ENCODE measurements around the gene DZANK1. TPM values are rescaled to one million over a fixed set of nuclear protein-coding genes. Genes with fewer than 3 reads are reported as not detected.

DZANK1 gene
- total RNA-seq (1 to 10 TPM; 1.2 to 3.5 (median 2.9) TPM), polyA plus RNA-seq (under 1 TPM; 0.34 to 0.79 TPM), total RNA-seq (8.5 reads per million, percentile 33 among the genes with 10 or more reads in this experiment)

DNA sequence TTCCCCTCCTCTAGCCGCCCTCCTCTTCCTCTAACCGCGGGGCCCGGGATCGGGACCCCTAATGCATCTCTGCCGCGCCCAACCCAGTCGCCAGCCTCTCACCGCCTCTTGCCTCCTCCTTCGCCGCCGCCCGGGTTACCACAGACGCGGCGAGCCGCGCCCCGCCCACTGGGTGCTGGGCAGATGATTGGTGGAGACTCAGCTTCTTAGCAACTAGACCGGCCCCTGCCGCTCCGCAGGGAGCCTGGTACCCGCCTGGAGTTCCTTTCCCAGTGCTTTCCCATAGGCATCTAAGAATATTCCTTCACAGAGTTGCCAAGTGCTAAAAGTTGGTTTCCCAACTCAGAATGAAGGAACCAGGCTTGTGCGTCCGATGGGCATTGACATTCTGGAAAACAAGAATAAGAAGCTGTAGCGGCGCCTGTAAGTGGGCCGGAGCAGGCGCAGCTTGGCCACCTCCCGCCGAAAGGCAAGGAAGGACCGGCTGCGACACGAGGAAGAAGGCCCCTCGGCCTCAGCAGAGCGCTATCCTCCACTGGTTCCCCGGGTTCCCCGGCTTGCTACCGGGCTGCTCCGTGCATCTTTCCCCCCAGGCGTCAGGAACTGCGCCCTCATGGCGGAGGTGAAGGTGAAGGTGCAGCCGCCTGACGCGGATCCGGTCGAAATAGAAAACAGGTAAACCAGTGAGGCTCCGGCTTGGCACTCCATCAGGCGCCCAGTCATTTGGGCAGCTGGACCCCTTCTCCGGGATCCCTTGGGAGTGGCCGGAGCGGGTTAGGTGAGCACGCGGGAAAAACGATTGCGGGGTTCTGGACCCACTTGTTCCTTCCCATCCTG, at the start of gene DZANK1, which contains the start of gene POLR3F:
Gene DZANK1 (minus strand): TSS at position 137 of the 837 bp plus-strand sequence. CDS start 1,672 bp downstream, outside the sequence.
Gene POLR3F (plus strand): TSS at position 497 of the 837 bp plus-strand sequence. CDS start 117 bp downstream, at position 614.
- H3K27me3 Mint-ChIP-seq: no peaks in the 10 kb centered on the region
- peaks cover 0 to 7% (median 0%) of the 10 kb centered on the region in 3 experiments for H3K36me3 ChIP-seq (ENCODE audit: control insufficient read depth in 2 of 3, insufficient read depth in 3 of 3, low read length in 3 of 3)
- H3K36me3 Mint-ChIP-seq: peaks cover 0 to 14% (median 0%) of the 10 kb centered on the region in 5 donors
- ChIA-PET CTCF (interaction anchor here (1.2 to 1.7 kb wide), 2 partner anchors 30 to 40 kb away, joined by 5 to 9 read pairs; partner anchors contain the start of gene RBBP9), POLR2A (interaction anchor here (0.7 to 4.7 kb wide), 11 partner anchors 11 to 499 kb away, joined by 3 to 79 read pairs (median 4); partner anchors contain the start of genes MGME1, RBBP9, SEC23B and SNX5)
- intact Hi-C loops (cut with micrococcal nuclease): loop anchor here (1.0 to 10.0 kb wide), 17 partner anchors 30 to 1732 kb away; partner anchors contain the start of genes CFAP61 (in 2 of the 2), CRNKL1 (in 2 of the 2), KAT14 (in 2 of the 2) and PET117 (in 2 of the 2)
- H3K27ac ChIP-seq (ENCODE audit: low read depth, low read length): peak within 1 kb of the TSS; percentile 77
- peaks cover 25 to 44% (median 37%) of the 10 kb centered on the region in 7 donors for H3K4me1 Mint-ChIP-seq
- ATAC-seq (peak; percentile 97), DNase-seq (peak; percentile 85 to 93 (median 92))
- no peaks in the 10 kb centered on the region for H3K9me3 Mint-ChIP-seq
- peak within 1 kb of the TSS; percentile 93 for H3K4me3 ChIP-seq (ENCODE audit: low read length)
- peaks cover 7 to 14% of the 10 kb centered on the region in 2 donors for H3K4me1 ChIP-seq (ENCODE audit: control insufficient read depth in 2 of 2, insufficient read depth in 2 of 2, low read length in 2 of 2)
- no peaks in the 10 kb centered on the region for H3K9me3 ChIP-seq (ENCODE audit: control insufficient read depth in 2 of 3, low read length in 3 of 3)
- peak within 1 kb of the TSS; percentile 89 to 99 (median 97) for H3K4me3 Mint-ChIP-seq
- peak within 1 kb of the TSS; percentile 93 to 99 (median 98) for H3K27ac Mint-ChIP-seq
- no peaks in the 10 kb centered on the region for H3K27me3 ChIP-seq (ENCODE audit: control insufficient read depth in 2 of 2, insufficient read depth in 2 of 2, low read length in 2 of 2)

- CTCF ChIA-PET: no interaction called here
- peaks cover 2 to 33% (median 23%) of the 10 kb centered on the region in 3 experiments for H3K36me3 ChIP-seq (ENCODE audit: control insufficient read depth in 2 of 3, insufficient read depth in 3 of 3, low read length in 3 of 3)
- H3K27me3 ChIP-seq (ENCODE audit: control insufficient read depth in 2 of 2, insufficient read depth in 2 of 2, low read length in 2 of 2): no peaks in the 10 kb centered on the region
- POLR2A ChIA-PET: interaction anchor here (1.3 kb wide), 1 partner anchor 9 kb away, joined by 7 read pairs; the partner anchor contains the start of gene SEC23B
- no peak overlapping the region for H3K4me3 Mint-ChIP-seq
- no peak for DNase-seq
- H3K4me1 ChIP-seq (ENCODE audit: control insufficient read depth in 2 of 2, insufficient read depth in 2 of 2, low read length in 2 of 2): no peaks in the 10 kb centered on the region
- no peaks in the 10 kb centered on the region for H3K9me3 Mint-ChIP-seq
- ATAC-seq: no peak
- no peak overlapping the region for H3K27ac ChIP-seq (ENCODE audit: low read depth, low read length)
- peaks cover 14 to 34% (median 21%) of the 10 kb centered on the region in 7 donors for H3K4me1 Mint-ChIP-seq
- intact Hi-C loops (cut with micrococcal nuclease): no loop called here
- no peaks in the 10 kb centered on the region for H3K27me3 Mint-ChIP-seq
- peaks cover 3 to 21% (median 16%) of the 10 kb centered on the region in 5 donors for H3K36me3 Mint-ChIP-seq
- no peak overlapping the region for H3K4me3 ChIP-seq (ENCODE audit: low read length)
- H3K27ac Mint-ChIP-seq: peak overlapping the region in 2 of 9 donors; percentile 40 to 43
- H3K9me3 ChIP-seq (ENCODE audit: control insufficient read depth in 2 of 3, low read length in 3 of 3): no peaks in the 10 kb centered on the region
These were observed 49.1 kb upstream of the DZANK1 start for GRCh38 chr20:18515973-18516372.

GRCh38 chr20:18514127-18514526, 47.3 kb upstream of the DZANK1 start:
- Mint-ChIP-seq H3K9me3 (no peaks in the 10 kb centered on the region), H3K36me3 (peaks cover 4 to 30% (median 26%) of the 10 kb centered on the region in 5 donors), H3K4me1 (peaks cover 25 to 46% (median 39%) of the 10 kb centered on the region in 7 donors), H3K27ac (no peak overlapping the region), H3K4me3 (no peak overlapping the region), H3K27me3 (no peaks in the 10 kb centered on the region)
- H3K4me1 ChIP-seq (ENCODE audit: control insufficient read depth in 2 of 2, insufficient read depth in 2 of 2, low read length in 2 of 2): peaks cover under 1 to 10% of the 10 kb centered on the region in 2 donors
- intact Hi-C loops (cut with micrococcal nuclease): no loop called here
- DNase-seq (no peak), ATAC-seq (no peak)
- H3K4me3 ChIP-seq (ENCODE audit: low read length): no peak overlapping the region
- no peak overlapping the region for H3K27ac ChIP-seq (ENCODE audit: low read depth, low read length)
- peaks cover 8 to 46% (median 26%) of the 10 kb centered on the region in 3 experiments for H3K36me3 ChIP-seq (ENCODE audit: control insufficient read depth in 2 of 3, insufficient read depth in 3 of 3, low read length in 3 of 3)
- no peaks in the 10 kb centered on the region for H3K27me3 ChIP-seq (ENCODE audit: control insufficient read depth in 2 of 2, insufficient read depth in 2 of 2, low read length in 2 of 2)
- ChIA-PET POLR2A (no interaction called here), CTCF (no interaction called here)
- no peaks in the 10 kb centered on the region for H3K9me3 ChIP-seq (ENCODE audit: control insufficient read depth in 2 of 3, low read length in 3 of 3)

- ATAC-seq (no peak), DNase-seq (no peak)
- peak overlapping the region in 1 of 9 donors; percentile 14 for H3K27ac Mint-ChIP-seq
- Histone ChIP-seq H3K9me3 (ENCODE audit: control insufficient read depth in 2 of 3, low read length in 3 of 3) (no peaks in the 10 kb centered on the region), H3K27me3 (ENCODE audit: control insufficient read depth in 2 of 2, insufficient read depth in 2 of 2, low read length in 2 of 2) (no peaks in the 10 kb centered on the region), H3K4me1 (ENCODE audit: control insufficient read depth in 2 of 2, insufficient read depth in 2 of 2, low read length in 2 of 2) (peaks cover 10 to 18% of the 10 kb centered on the region in 2 donors), H3K4me3 (ENCODE audit: low read length) (no peak overlapping the region), H3K27ac (ENCODE audit: low read depth, low read length) (no peak overlapping the region), H3K36me3 (ENCODE audit: control insufficient read depth in 2 of 3, insufficient read depth in 3 of 3, low read length in 3 of 3) (peaks cover 8 to 46% (median 26%) of the 10 kb centered on the region in 3 experiments)
- ChIA-PET CTCF (interaction anchor here (0.6 to 0.7 kb wide), 2 partner anchors 167 to 1532 kb away, joined by 3 read pairs; no protein-coding TSS in a partner anchor), POLR2A (no interaction called here)
- no peaks in the 10 kb centered on the region for H3K9me3 Mint-ChIP-seq
- no peak overlapping the region for H3K4me3 Mint-ChIP-seq
- peaks cover 4 to 34% (median 26%) of the 10 kb centered on the region in 5 donors for H3K36me3 Mint-ChIP-seq
- H3K4me1 Mint-ChIP-seq: peaks cover 26 to 54% (median 48%) of the 10 kb centered on the region in 7 donors
- intact Hi-C loops (cut with micrococcal nuclease): no loop called here
- H3K27me3 Mint-ChIP-seq: no peaks in the 10 kb centered on the region
These were observed 46.4 kb upstream of the DZANK1 start for GRCh38 chr20:18513208-18513607.

GRCh38 chr20:18511571-18511970, 44.7 kb upstream of the DZANK1 start:
- ChIA-PET CTCF (no interaction called here), POLR2A (no interaction called here)
- H3K9me3 ChIP-seq (ENCODE audit: control insufficient read depth in 2 of 3, low read length in 3 of 3): no peaks in the 10 kb centered on the region
- DNase-seq: no peak
- peaks cover 15 to 22% of the 10 kb centered on the region in 2 donors for H3K4me1 ChIP-seq (ENCODE audit: control insufficient read depth in 2 of 2, insufficient read depth in 2 of 2, low read length in 2 of 2)
- peaks cover 6 to 50% (median 26%) of the 10 kb centered on the region in 3 experiments for H3K36me3 ChIP-seq (ENCODE audit: control insufficient read depth in 2 of 3, insufficient read depth in 3 of 3, low read length in 3 of 3)
- peak overlapping the region in 1 of 10 donors; percentile 40 for H3K4me3 Mint-ChIP-seq
- H3K27ac Mint-ChIP-seq: peak overlapping the region in 1 of 9 donors; percentile 8
- intact Hi-C loops (cut with micrococcal nuclease): no loop called here
- no peaks in the 10 kb centered on the region for H3K27me3 ChIP-seq (ENCODE audit: control insufficient read depth in 2 of 2, insufficient read depth in 2 of 2, low read length in 2 of 2)
- H3K4me1 Mint-ChIP-seq: peaks cover 30 to 70% (median 62%) of the 10 kb centered on the region in 7 donors
- H3K4me3 ChIP-seq (ENCODE audit: low read length): no peak overlapping the region
- ATAC-seq: no peak
- peaks cover 0 to 5% (median 0%) of the 10 kb centered on the region in 11 donors for H3K9me3 Mint-ChIP-seq
- H3K27ac ChIP-seq (ENCODE audit: low read depth, low read length): no peak overlapping the region
- peaks cover 4 to 37% (median 29%) of the 10 kb centered on the region in 5 donors for H3K36me3 Mint-ChIP-seq
- H3K27me3 Mint-ChIP-seq: peaks cover 0 to 2% (median 0%) of the 10 kb centered on the region in 5 donors

All from naive thymus-derived CD4-positive, alpha-beta T cell (primary cell).